ENCODE results near the gene GP9.

The GP9 gene

GRCh38 chr3:129028866-129029265 is 31.7 kb upstream of the GP9 start:
- DNase-seq (ENCODE audit: low spot score), result no peak

GRCh38 chr3:129030611-129031010 is 30.0 kb upstream of the GP9 start:
- no peak for DNase-seq (ENCODE audit: low spot score)

- DNase-seq (ENCODE audit: low spot score), result no peak
Observed at GRCh38 chr3:129031476-129032215, 28.9 kb upstream of the GP9 start.

- DNase-seq (ENCODE audit: low spot score), result no peak
Observed at GRCh38 chr3:129032716-129033115, 27.9 kb upstream of the GP9 start.

- no peak for DNase-seq (ENCODE audit: low spot score)
Observed at GRCh38 chr3:129033151-129033550, 27.4 kb upstream of the GP9 start.

- no peak for DNase-seq (ENCODE audit: low spot score)
Observed at GRCh38 chr3:129033633-129034321, 26.8 kb upstream of the GP9 start.

- peak; percentile 25 for DNase-seq (ENCODE audit: low spot score)
Observed at GRCh38 chr3:129034642-129035041, 25.9 kb upstream of the GP9 start.

- no peak for DNase-seq (ENCODE audit: low spot score)
Observed at GRCh38 chr3:129035360-129036221, 25.0 kb upstream of the GP9 start.

- no peak for DNase-seq (ENCODE audit: low spot score)
Observed at GRCh38 chr3:129036222-129037092, 24.1 kb upstream of the GP9 start.

GRCh38 chr3:129037093-129037419 is 23.5 kb upstream of the GP9 start:
- DNase-seq (ENCODE audit: low spot score), result no peak

- no peak for DNase-seq (ENCODE audit: low spot score)
Observed at GRCh38 chr3:129038121-129038855, 22.3 kb upstream of the GP9 start.

- DNase-seq (ENCODE audit: low spot score), result no peak
Observed at GRCh38 chr3:129039271-129040038, 21.1 kb upstream of the GP9 start.

GRCh38 chr3:129040039-129040336 is 20.6 kb upstream of the GP9 start:
- no peak for DNase-seq (ENCODE audit: low spot score)

- no peak for DNase-seq (ENCODE audit: low spot score)
Observed at GRCh38 chr3:129040579-129041300, 19.8 kb upstream of the GP9 start.

- DNase-seq (ENCODE audit: low spot score), result no peak
Observed at GRCh38 chr3:129045675-129046036, 14.9 kb upstream of the GP9 start.

- no peak for DNase-seq (ENCODE audit: low spot score)
Observed at GRCh38 chr3:129046037-129046731, 14.4 kb upstream of the GP9 start.

GRCh38 chr3:129046732-129047552 is 13.6 kb upstream of the GP9 start:
- no peak for DNase-seq (ENCODE audit: low spot score)

GRCh38 chr3:129047553-129047839 is 13.1 kb upstream of the GP9 start:
- no peak for DNase-seq (ENCODE audit: low spot score)
